Measurements from ENCODE around the gene PSMB4. TPM values are rescaled to one million over a fixed set of nuclear protein-coding genes. Genes with fewer than 3 reads are reported as not detected.
"Not testable (repeated sequence)": the region's sequence is repeated elsewhere in the genome, so short reads cannot be mapped to it uniquely, and the experiment has no call there.

The PSMB4 gene
- total RNA-seq, result 100 to 1,000 TPM; 155 to 175 TPM
- long read RNA-seq, transcript PSMB4-201 (7 exons, 964 nt), result major isoform, 26 of 29 reads
- long read RNA-seq, partial matches to known transcripts, result 2 of 29 reads
- long read RNA-seq, other reads (novel, unspliced or antisense), result 1 of 29 reads

GRCh38 chr1:151399324-151400171 lies at the start of gene PSMB4:
TSS of gene PSMB4 (plus strand) at chr1:151399573. CDS start at chr1:151399588, 15 bp downstream.
- intact Hi-C loops (cut with DNase I, micrococcal nuclease), result loop anchor here in 1 of 2 donors (10.0 kb wide), 1 partner anchor 95 kb away; no protein-coding TSS in a partner anchor
- DNase-seq, result peak; percentile 83 to 90
- peak; percentile 94 for ATAC-seq

- DNase-seq; ATAC-seq; intact Hi-C loops (cut with DNase I, micrococcal nuclease): not testable (repeated sequence)
These were observed 49.0 kb upstream of the PSMB4 start for GRCh38 chr1:151350323-151350722.

DNA sequence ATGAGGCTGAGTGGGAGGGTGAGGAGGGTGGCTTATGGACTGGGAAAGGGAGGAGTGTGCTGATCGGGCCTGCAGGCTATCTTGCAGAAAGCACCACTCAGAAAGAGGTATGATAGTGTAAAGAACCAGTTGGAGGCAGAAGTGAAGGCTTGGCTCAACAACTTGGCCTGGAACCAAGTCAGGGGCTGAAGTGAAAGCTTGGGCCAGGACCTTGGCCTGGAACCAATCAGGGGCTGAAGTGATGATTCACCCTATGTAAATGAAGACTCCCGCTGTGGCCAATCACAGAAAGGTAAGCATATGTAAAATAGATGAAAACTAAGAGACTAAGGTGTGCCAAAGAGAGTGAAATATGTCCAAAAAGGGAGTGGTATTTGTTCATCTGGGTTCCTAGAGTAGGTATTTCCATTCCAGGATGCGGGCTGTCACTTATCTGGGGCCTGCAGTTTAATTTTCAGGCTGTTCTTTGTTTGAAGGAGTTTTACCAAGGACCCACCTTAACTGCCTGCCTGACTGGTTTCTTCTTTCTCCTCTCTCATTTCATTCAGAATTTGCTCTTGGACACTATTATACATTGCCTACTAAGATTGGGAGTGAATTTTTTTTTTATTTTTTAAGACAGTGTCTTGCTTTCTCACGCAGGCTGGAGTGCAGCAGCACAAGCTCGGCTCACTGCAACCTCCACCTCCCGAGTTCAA lies 47.2 kb upstream of the PSMB4 start:
- ATAC-seq (peak; percentile 10), DNase-seq (no peak)

DNA sequence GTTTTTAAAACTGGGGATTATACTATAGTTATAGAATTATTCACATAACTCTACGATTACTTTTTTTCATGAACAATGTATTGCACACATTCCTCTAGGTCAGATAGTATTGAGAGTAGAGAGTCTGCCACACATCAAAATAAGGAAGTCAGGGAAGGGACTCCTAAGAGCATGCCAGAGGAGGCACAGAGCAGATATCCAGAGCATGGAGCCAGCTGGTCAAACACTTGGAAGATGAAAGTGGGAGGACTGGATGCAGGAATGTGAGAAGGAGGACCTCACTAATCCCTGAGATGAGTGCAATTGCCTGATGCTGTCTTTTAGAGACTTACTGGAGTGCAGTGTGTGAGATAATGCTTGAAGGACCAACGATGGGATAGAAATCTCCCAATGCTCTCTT lies 42.7 kb upstream of the PSMB4 start:
- no peak for ATAC-seq
- intact Hi-C loops (cut with DNase I, micrococcal nuclease), result no loop called here

More for the DNA sequence above, 47.2 kb upstream of the PSMB4 start:
- intact Hi-C loops (cut with DNase I, micrococcal nuclease), result no loop called here

GRCh38 chr1:151361883-151362282 lies 37.5 kb upstream of the PSMB4 start:
- ATAC-seq, result no peak
- intact Hi-C loops (cut with DNase I, micrococcal nuclease), result no loop called here
- DNase-seq, result no peak

More for the DNA sequence above, 42.7 kb upstream of the PSMB4 start:
- no peak for DNase-seq

DNA sequence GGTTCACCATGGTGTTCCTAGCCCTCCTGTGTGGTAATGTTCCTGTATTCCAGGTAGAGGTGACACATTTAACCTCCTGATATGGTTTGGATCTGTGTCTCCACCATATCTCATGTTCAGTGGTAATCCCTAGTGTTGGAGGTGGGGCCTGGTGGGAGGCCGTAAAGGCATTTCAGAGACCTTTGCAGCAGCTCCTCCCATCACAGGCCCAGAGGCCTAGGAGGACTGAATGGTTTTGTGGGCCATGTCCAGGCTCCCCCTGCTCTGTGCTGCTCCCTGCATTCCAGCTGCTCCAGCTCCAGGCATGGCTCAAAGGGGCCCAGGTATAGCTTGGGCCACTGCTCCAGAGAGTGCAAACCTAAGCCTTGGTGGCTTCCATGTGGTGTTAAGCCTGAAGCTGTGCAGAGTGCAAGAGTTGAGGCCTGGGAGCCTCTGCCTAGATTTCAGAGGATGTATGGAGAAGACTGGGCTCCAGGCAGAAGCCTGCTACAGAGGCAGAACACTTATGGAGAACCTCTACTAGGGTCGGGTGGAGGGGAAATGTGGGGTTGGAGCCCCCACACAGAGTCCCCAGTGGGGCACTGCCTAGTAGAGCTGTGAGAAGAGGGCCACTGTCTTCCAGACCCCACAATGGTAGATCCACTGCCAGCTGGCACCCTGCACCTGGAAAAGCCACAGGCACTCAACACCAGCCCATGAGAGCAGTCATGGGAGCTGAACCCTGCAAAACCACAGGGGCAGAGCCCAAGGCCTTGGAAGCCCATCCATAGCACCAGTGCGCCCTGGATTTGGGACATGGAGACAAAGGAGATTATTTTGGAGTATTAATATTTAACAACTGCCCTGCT lies 36.8 kb upstream of the PSMB4 start:
- intact Hi-C loops (cut with DNase I, micrococcal nuclease), result no loop called here
- no peak for DNase-seq
- peak; percentile 38 for ATAC-seq

GRCh38 chr1:151364996-151365395 lies 34.4 kb upstream of the PSMB4 start:
- ATAC-seq (no peak), DNase-seq (no peak)
- intact Hi-C loops (cut with DNase I, micrococcal nuclease), result no loop called here

GRCh38 chr1:151367658-151368392 lies 31.5 kb upstream of the PSMB4 start:
- intact Hi-C loops (cut with DNase I, micrococcal nuclease), result no loop called here
- DNase-seq (no peak), ATAC-seq (no peak)

GRCh38 chr1:151368393-151369301 lies 30.7 kb upstream of the PSMB4 start:
- peak in 1 of 2 donors; percentile 51 for DNase-seq
- intact Hi-C loops (cut with DNase I, micrococcal nuclease), result no loop called here
- ATAC-seq, result no peak

GRCh38 chr1:151369302-151369610 lies 30.1 kb upstream of the PSMB4 start:
- intact Hi-C loops (cut with DNase I, micrococcal nuclease), result no loop called here
- DNase-seq, result no peak
- no peak for ATAC-seq

DNA sequence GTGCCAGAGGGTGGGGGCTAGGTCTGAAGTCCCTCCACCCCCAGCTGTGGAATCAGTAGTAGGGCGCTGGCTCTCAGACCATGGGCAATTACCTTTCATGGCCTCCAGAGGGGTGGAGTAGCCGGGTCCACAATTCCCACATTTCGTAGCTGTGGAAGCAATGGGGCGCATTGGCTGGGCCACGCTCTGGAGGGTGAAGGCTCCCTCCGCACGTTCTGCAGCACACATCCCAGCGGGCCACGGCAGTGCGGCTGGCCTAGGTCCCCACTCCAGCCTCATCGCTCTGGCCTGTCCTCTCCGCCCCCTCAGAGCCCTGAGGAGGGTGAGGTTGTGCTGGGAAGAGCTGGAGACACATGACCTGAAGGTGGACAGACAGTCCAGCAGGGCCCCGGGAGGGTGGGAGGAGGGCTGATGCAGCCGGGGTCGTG lies 29.7 kb upstream of the PSMB4 start:
- DNase-seq (peak; percentile 44 to 45), ATAC-seq (peak; percentile 29)
- intact Hi-C loops (cut with DNase I, micrococcal nuclease), result no loop called here

- peak in 1 of 2 donors; percentile 44 for DNase-seq
- ATAC-seq, result no peak
- intact Hi-C loops (cut with DNase I, micrococcal nuclease), result no loop called here
These were observed 29.0 kb upstream of the PSMB4 start for GRCh38 chr1:151370211-151370911.

GRCh38 chr1:151371370-151372057 lies 27.9 kb upstream of the PSMB4 start:
- ATAC-seq, result peak; percentile 44
- intact Hi-C loops (cut with DNase I, micrococcal nuclease), result no loop called here
- DNase-seq, result peak; percentile 65 to 83

DNA sequence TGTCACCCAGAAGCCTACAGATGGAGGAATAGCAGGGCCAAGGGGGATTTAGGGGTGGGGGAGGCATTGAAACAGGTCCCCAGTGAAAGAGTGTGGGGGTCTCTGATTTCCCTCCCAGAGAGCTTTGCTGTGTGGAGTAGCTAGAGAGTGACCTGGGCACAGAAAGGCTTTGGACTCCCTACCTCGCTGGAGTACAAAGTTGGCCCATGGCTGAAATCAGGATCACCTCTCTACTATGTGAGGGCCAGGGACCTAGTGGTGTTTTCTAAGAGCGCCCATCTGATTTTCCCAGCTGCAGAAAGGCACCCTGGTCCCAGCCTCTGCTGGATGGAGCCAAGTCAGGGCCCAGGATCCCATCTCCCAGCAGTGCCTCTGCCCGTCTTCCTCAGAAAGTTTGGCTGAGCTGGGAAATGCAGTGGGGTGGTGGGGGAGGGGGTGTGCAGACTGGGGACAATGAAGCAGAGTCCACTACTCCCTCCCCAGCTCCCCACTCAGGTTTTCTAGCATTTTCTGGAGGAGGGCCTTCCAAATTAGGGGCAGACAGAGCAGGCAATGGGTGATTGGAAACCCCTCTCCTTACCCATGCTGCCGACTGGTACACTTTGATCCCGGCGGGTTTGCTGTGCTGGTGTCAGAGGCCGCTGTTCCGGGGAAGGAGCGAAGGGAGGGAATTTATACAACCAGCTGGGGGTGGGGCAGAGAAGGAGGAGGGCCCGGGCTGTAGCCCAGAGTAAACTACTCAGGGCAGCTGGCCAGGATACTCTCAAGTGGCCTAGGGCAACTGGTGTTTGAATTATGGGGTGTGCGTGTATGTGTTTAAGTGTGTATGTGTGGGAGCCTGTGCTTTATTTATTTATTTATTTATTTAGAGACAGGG lies 27.1 kb upstream of the PSMB4 start, which contains the start of gene SELENBP1:
TSS of gene SELENBP1 (minus strand) at position 648 of the 877 bp plus-strand sequence. CDS start at position 584, 64 bp downstream.
- peak; percentile 72 for ATAC-seq
- DNase-seq, result peak; percentile 95 to 96
- intact Hi-C loops (cut with DNase I, micrococcal nuclease), result no loop called here

DNA sequence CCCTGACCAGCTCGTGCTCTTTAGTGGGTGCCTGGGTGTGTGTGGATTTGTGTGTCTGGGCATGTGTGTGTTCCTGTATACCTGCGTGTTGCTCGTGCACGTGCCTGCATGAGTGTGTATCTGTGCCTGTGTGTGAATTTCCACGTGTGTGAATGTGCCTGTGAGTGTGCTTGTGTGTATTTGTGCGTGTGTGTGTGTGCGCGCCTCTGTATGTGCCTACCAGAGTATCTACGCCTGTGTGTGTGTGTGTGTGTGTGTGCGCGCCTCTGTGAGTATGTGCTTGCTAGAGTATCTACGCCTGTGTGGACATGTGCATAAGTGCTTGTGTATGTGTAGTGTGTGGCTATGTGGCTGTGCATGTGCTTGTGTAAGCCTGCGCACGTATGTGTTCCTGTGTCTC lies 26.2 kb upstream of the PSMB4 start:
- no peak for ATAC-seq
- no peak for DNase-seq
- intact Hi-C loops (cut with DNase I, micrococcal nuclease), result no loop called here
